Activated CD4-positive, alpha-beta T cell treated with anti-CD3 and anti-CD28 coated beads for 36 hours (primary cell): ENCODE measurements around the gene GRHL3. TPM values are rescaled to one million over a fixed set of nuclear protein-coding genes. Genes with fewer than 3 reads are reported as not detected.

Experiments
- ATAC-seq: fragments of 200-7000 bp; cut with Tn5 transposase; one replicate; pipeline ENCODE4 v1.10.0; 2021; ENCODE audit warnings: mild to moderate bottlenecking, moderate library complexity
- CTCF ChIA-PET: fragments of 350-600 bp; sonication (Branson Sonifier 250); formaldehyde crosslinking; loops from one replicate; lab custom pipeline; 2021; ENCODE audit warnings: antibody characterized with exemption; lab: Charles Lee
- POLR2A ChIA-PET: fragments of 350-600 bp; sonication (Branson Sonifier 250); formaldehyde crosslinking; loops from one replicate; lab custom pipeline; 2021; ENCODE audit warnings: antibody characterized with exemption, inconsistent platforms; lab: Charles Lee
- DNase-seq: peaks from one replicate; pipeline ENCODE4 v3.0.0-alpha.2; 2020
- H3K27ac Mint-ChIP-seq: one replicate; pipeline ENCODE4 v1.8.0; 2021; ENCODE audit warnings: mixed read lengths
- H3K27me3 Mint-ChIP-seq: one replicate; pipeline ENCODE4 v1.8.0; 2021; ENCODE audit warnings: mixed read lengths
- H3K36me3 Mint-ChIP-seq: one replicate; pipeline ENCODE4 v1.8.0; 2021; ENCODE audit warnings: low read depth, mixed read lengths
- H3K4me1 Mint-ChIP-seq: one replicate; pipeline ENCODE4 v1.8.0; 2021; ENCODE audit warnings: mixed read lengths
- H3K4me3 Mint-ChIP-seq: one replicate; pipeline ENCODE4 v1.8.0; 2021; ENCODE audit warnings: mild to moderate bottlenecking, moderate library complexity, mixed read lengths
- H3K9me3 Mint-ChIP-seq: one replicate; pipeline ENCODE4 v1.8.0; 2021; ENCODE audit warnings: low read depth, mixed read lengths
- intact Hi-C, 2 experiments: fragments of 100-400 bp; cut with DNase I in 1 of 2; cut with micrococcal nuclease in 1 of 2; formaldehyde crosslinking; loops; one replicate each; pipeline versions ENCODE4 v1.14.2 to v1.15.1; 2022 to 2024; cut with DNase I, micrococcal nuclease
- total RNA-seq, 2 experiments: library from RNA; stranded (reverse); gene quantifications; one replicate each; pipeline ENCODE4 v1.2.3, GENCODE V29; 2021

GRHL3 gene
- total RNA-seq, 2 experiments from 2014 or later: not detected

DNA sequence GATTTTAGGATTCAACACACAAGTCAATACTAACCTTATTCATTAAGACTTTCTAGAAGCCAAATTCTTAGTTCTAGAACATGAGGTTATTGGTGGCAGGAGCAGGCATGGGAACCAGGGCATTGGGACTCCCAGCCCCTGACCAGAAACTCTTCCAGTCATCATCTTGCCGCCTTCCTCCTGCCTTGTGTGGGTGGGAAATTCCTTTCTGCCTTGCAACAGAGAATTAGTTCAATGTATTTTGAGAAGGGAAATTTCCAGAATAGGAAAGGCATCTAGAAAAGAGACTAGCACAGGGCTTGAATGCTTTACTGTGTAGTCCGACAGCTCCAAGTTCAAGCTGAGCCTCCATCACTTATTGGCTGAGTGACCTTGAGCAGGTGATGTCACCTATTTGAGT, 8.7 kb downstream of the GRHL3 start:
- no peak for DNase-seq
- peaks cover 43% of the 10 kb centered on the region for H3K27me3 Mint-ChIP-seq
- CTCF ChIA-PET: interaction anchor here (0.7 to 1.7 kb wide), 3 partner anchors 14 to 137 kb away, joined by 3 to 4 read pairs (median 3); no protein-coding TSS in a partner anchor
- no peaks in the 10 kb centered on the region for H3K9me3 Mint-ChIP-seq
- ATAC-seq: no peak
- no peaks in the 10 kb centered on the region for H3K36me3 Mint-ChIP-seq
- H3K4me1 Mint-ChIP-seq: peaks cover under 1% of the 10 kb centered on the region
- intact Hi-C loops: no loop called here
- POLR2A ChIA-PET: no interaction called here
- no peak overlapping the region for H3K27ac Mint-ChIP-seq
- no peak overlapping the region for H3K4me3 Mint-ChIP-seq

- H3K27me3 Mint-ChIP-seq: peaks cover 34% of the 10 kb centered on the region
- H3K4me1 Mint-ChIP-seq: no peaks in the 10 kb centered on the region
- intact Hi-C loops: no loop called here
- CTCF ChIA-PET: interaction anchor here (1.1 to 1.2 kb wide), 2 partner anchors 127 to 130 kb away, joined by 3 to 5 read pairs; no protein-coding TSS in a partner anchor
- POLR2A ChIA-PET: no interaction called here
- no peak overlapping the region for H3K4me3 Mint-ChIP-seq
- ATAC-seq (no peak), DNase-seq (no peak)
- no peak overlapping the region for H3K27ac Mint-ChIP-seq
- no peaks in the 10 kb centered on the region for H3K9me3 Mint-ChIP-seq
- H3K36me3 Mint-ChIP-seq: no peaks in the 10 kb centered on the region
Measured at GRCh38 chr1:24329331-24329730, 10.2 kb downstream of the GRHL3 start.

- DNase-seq (no peak), ATAC-seq (no peak)
- Mint-ChIP-seq H3K27ac (no peak overlapping the region), H3K9me3 (no peaks in the 10 kb centered on the region), H3K4me3 (no peak overlapping the region), H3K4me1 (no peaks in the 10 kb centered on the region), H3K36me3 (no peaks in the 10 kb centered on the region), H3K27me3 (peaks cover 34% of the 10 kb centered on the region)
- intact Hi-C loops: no loop called here
- ChIA-PET POLR2A (no interaction called here), CTCF (interaction anchor here (0.9 kb wide), 1 partner anchor 61 kb away, joined by 3 read pairs; no protein-coding TSS in a partner anchor)
Measured at GRCh38 chr1:24329797-24330543, 10.8 kb downstream of the GRHL3 start.

DNA sequence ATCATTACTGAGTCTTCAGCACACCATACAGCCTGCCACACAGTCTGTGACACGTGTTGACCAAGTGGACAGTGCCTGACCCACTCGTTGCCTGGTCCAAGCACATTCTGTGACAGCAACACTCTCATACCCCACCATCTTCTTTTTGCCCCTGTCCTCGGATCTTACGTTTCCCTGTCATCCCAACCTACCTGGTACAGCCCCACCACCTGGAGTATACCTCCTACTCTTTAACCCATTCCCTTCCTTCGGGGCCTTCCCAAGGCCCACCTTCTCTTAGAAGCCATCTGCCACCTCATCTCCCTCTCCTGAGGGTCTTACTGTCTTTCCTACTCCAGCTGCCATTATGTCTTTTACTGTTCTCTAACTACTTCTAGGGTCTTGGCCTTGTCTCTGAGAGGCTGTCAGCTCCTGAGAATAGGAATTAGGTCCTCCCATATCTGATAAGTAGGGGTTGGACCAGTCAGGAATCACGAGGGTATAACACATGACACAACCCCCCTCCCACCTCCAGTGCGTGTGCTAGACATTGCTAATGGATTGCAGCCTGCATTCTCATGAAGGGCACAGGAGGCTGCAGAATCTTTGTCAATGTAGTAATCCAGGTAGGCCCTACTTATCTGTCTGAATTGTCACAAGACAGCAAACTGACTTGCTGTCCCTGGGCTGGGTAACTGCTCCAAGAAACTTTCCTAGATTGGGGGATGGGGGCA, 13.0 kb downstream of the GRHL3 start:
- DNase-seq (no peak), ATAC-seq (no peak)
- Mint-ChIP-seq H3K27me3 (peaks cover 16% of the 10 kb centered on the region), H3K36me3 (no peaks in the 10 kb centered on the region), H3K27ac (no peak overlapping the region), H3K4me3 (no peak overlapping the region), H3K4me1 (no peaks in the 10 kb centered on the region), H3K9me3 (no peaks in the 10 kb centered on the region)
- intact Hi-C loops: no loop called here
- POLR2A ChIA-PET: no interaction called here
- CTCF ChIA-PET: no interaction called here

DNA sequence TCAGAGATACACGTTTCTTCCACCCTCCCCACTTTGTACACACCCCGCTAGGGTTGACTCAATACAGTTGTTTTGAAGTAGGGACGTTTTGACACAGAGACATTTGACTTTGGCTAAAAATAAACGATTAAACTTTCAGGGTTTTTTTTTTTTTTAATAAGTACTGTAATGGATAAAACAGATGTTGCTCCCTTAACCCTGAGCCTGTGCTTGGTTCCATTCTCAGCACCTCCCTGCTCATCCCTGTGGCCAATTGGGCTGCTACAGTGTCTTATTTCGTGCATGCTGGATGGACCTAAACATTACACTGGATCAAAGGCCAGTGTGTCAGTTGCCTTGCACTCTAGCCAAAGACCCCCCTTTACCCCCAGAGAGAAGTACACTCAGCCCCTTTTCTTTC, 16.9 kb downstream of the GRHL3 start:
- intact Hi-C loops: no loop called here
- ATAC-seq: no peak
- no peak overlapping the region for H3K27ac Mint-ChIP-seq
- H3K9me3 Mint-ChIP-seq: no peaks in the 10 kb centered on the region
- CTCF ChIA-PET: interaction anchor here (1.1 kb wide), 1 partner anchor 104 kb away, joined by 3 read pairs; no protein-coding TSS in a partner anchor
- H3K4me1 Mint-ChIP-seq: no peaks in the 10 kb centered on the region
- no peak for DNase-seq
- no peak overlapping the region for H3K4me3 Mint-ChIP-seq
- H3K36me3 Mint-ChIP-seq: no peaks in the 10 kb centered on the region
- POLR2A ChIA-PET: no interaction called here
- H3K27me3 Mint-ChIP-seq: peaks cover 10% of the 10 kb centered on the region

DNA sequence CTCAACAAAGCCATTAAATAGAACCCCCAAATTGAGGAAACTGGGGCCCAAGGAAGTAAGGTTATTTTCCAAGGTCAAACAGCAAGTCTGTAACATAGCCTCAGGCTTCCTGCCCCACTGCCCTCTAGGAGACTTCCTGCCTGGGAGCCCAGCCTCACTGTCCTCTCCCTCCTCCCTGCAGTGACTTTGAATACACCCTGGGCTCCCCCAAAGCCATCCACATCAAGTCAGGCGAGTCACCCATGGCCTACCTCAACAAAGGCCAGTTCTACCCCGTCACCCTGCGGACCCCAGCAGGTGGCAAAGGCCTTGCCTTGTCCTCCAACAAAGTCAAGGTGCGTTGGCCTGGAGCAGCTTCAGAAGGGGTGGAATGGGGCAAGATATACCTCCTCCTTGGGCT, 18.3 kb downstream of the GRHL3 start:
- intact Hi-C loops: no loop called here
- H3K9me3 Mint-ChIP-seq: no peaks in the 10 kb centered on the region
- no peak for ATAC-seq
- POLR2A ChIA-PET: no interaction called here
- no peaks in the 10 kb centered on the region for H3K36me3 Mint-ChIP-seq
- no peak overlapping the region for H3K4me3 Mint-ChIP-seq
- no peak overlapping the region for H3K27ac Mint-ChIP-seq
- DNase-seq: no peak
- CTCF ChIA-PET: interaction anchor here (0.6 kb wide), 1 partner anchor 144 kb away, joined by 3 read pairs; no protein-coding TSS in a partner anchor
- peaks cover 6% of the 10 kb centered on the region for H3K27me3 Mint-ChIP-seq
- no peaks in the 10 kb centered on the region for H3K4me1 Mint-ChIP-seq

DNA sequence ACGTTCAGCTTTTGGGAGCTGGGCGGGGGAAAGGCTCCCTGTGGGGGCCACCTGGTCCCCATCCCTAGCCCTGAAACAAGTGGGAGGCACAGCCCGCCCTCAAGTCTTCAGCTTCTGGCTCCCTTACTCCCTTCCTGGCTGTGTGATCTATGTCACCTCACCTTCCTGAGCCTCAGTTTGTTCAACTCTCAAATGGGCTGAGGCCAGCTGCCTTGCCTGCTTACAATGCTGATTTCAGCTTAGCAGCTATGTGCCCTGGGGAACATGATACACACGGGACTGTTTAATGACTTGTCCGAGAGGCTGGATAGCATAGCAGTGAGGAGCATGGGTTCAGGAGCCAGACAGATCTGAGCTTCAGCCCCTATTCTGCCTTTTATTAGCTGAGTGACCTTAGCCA, 19.3 kb downstream of the GRHL3 start:
- intact Hi-C loops: no loop called here
- H3K27ac Mint-ChIP-seq: no peak overlapping the region
- ChIA-PET CTCF (interaction anchor here (0.7 kb wide), 1 partner anchor 87 kb away, joined by 3 read pairs; no protein-coding TSS in a partner anchor), POLR2A (no interaction called here)
- no peak overlapping the region for H3K4me3 Mint-ChIP-seq
- H3K4me1 Mint-ChIP-seq: no peaks in the 10 kb centered on the region
- H3K27me3 Mint-ChIP-seq: peaks cover 5% of the 10 kb centered on the region
- H3K9me3 Mint-ChIP-seq: no peaks in the 10 kb centered on the region
- ATAC-seq: no peak
- no peak for DNase-seq
- H3K36me3 Mint-ChIP-seq: no peaks in the 10 kb centered on the region

GRCh38 chr1:24339996-24340395, 20.8 kb downstream of the GRHL3 start:
- intact Hi-C loops: no loop called here
- H3K9me3 Mint-ChIP-seq: no peaks in the 10 kb centered on the region
- ATAC-seq (no peak), DNase-seq (no peak)
- no peak overlapping the region for H3K27ac Mint-ChIP-seq
- ChIA-PET CTCF (interaction anchor here (1.4 kb wide), 1 partner anchor 51 kb away, joined by 3 read pairs; no protein-coding TSS in a partner anchor), POLR2A (no interaction called here)
- H3K4me1 Mint-ChIP-seq: no peaks in the 10 kb centered on the region
- peaks cover 4% of the 10 kb centered on the region for H3K27me3 Mint-ChIP-seq
- no peak overlapping the region for H3K4me3 Mint-ChIP-seq
- no peaks in the 10 kb centered on the region for H3K36me3 Mint-ChIP-seq

- H3K27me3 Mint-ChIP-seq: peaks cover 4% of the 10 kb centered on the region
- POLR2A ChIA-PET: no interaction called here
- H3K27ac Mint-ChIP-seq: no peak overlapping the region
- ATAC-seq (no peak), DNase-seq (no peak)
- CTCF ChIA-PET: interaction anchor here (1.4 kb wide), 1 partner anchor 50 kb away, joined by 3 read pairs; no protein-coding TSS in a partner anchor
- no peaks in the 10 kb centered on the region for H3K4me1 Mint-ChIP-seq
- intact Hi-C loops: no loop called here
- no peaks in the 10 kb centered on the region for H3K36me3 Mint-ChIP-seq
- H3K9me3 Mint-ChIP-seq: no peaks in the 10 kb centered on the region
- no peak overlapping the region for H3K4me3 Mint-ChIP-seq
Measured at GRCh38 chr1:24340770-24341169, 21.6 kb downstream of the GRHL3 start.

DNA sequence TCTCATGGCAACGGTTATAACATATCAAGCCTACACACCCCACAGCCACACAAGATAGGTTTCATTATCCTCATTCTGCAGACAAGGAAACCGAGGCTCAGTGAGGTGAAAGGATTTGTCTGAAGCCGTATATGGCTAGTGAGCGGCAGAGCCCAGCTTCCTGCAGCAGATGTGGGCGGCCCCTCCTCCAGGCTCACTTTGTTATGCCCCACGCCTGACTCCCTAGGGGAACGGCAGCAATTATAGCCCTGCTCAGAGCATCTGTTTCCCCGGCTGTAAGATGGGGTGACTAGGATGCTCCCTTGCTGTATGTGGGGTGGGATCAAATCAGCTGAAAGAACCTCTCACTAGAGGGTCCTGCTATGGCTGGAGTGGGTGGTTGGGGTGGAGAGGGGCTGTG, 22.1 kb downstream of the GRHL3 start:
- H3K4me1 Mint-ChIP-seq: no peaks in the 10 kb centered on the region
- H3K27ac Mint-ChIP-seq: no peak overlapping the region
- CTCF ChIA-PET: interaction anchor here (0.5 to 1.4 kb wide), 2 partner anchors 50 to 150 kb away, joined by 3 read pairs; no protein-coding TSS in a partner anchor
- intact Hi-C loops: no loop called here
- POLR2A ChIA-PET: no interaction called here
- H3K9me3 Mint-ChIP-seq: no peaks in the 10 kb centered on the region
- no peaks in the 10 kb centered on the region for H3K36me3 Mint-ChIP-seq
- H3K27me3 Mint-ChIP-seq: peaks cover 4% of the 10 kb centered on the region
- ATAC-seq (no peak), DNase-seq (no peak)
- no peak overlapping the region for H3K4me3 Mint-ChIP-seq

- ATAC-seq: no peak
- no peak overlapping the region for H3K4me3 Mint-ChIP-seq
Measured at GRCh38 chr1:24343412-24344089, 24.4 kb downstream of the GRHL3 start.

More at GRCh38 chr1:24343412-24344089, 24.4 kb downstream of the GRHL3 start:
- POLR2A ChIA-PET: no interaction called here
- intact Hi-C loops: no loop called here
- Mint-ChIP-seq H3K9me3 (no peaks in the 10 kb centered on the region), H3K27ac (no peak overlapping the region), H3K4me1 (no peaks in the 10 kb centered on the region), H3K27me3 (peaks cover 4% of the 10 kb centered on the region), H3K36me3 (no peaks in the 10 kb centered on the region)
- DNase-seq: no peak
- CTCF ChIA-PET: no interaction called here
